Neural crest cell (in vitro differentiated cells): ENCODE results near the gene HS3ST3B1. TPM values are rescaled to one million over a fixed set of nuclear protein-coding genes. Genes with fewer than 3 reads are reported as not detected.

Source experiments
- DNase-seq: peaks from one replicate; pipeline ENCODE4 v3.0.0; 2021; ENCODE audit warnings: low read depth, mixed read lengths, low spot score
- H3K27ac Mint-ChIP-seq: one replicate; pipeline ENCODE4 v1.8.0; 2021; ENCODE audit warnings: mild to moderate bottlenecking, mixed read lengths; ENCODE audit not compliant: unreplicated experiment
- H3K27me3 Mint-ChIP-seq: 2 replicates; pipeline ENCODE4 v1.8.0; 2021; ENCODE audit warnings: low read depth, mild to moderate bottlenecking, mixed read lengths
- H3K36me3 Mint-ChIP-seq: 2 replicates; pipeline ENCODE4 v1.8.0; 2021; ENCODE audit warnings: low read depth, mild to moderate bottlenecking, mixed read lengths
- H3K4me1 Mint-ChIP-seq: 2 replicates; pipeline ENCODE4 v1.8.0; 2021; ENCODE audit warnings: mixed read lengths
- H3K4me3 Mint-ChIP-seq: one replicate; pipeline ENCODE4 v1.8.0; 2021; ENCODE audit warnings: mild to moderate bottlenecking, mixed read lengths
- H3K9me3 Mint-ChIP-seq: 2 replicates; pipeline ENCODE4 v1.8.0; 2021; ENCODE audit warnings: mixed read lengths
- total RNA-seq: library from RNA; stranded (reverse); gene quantifications from 2 replicates; pipeline ENCODE4 v1.2.1, GENCODE V29; 2021
- TF ChIP-seq, protein P1 (sequence below): fragments of 200-600 bp; sonication (generic); conservative IDR thresholded peaks from 2 replicates; pipeline ENCODE4 v1.5.0; 2021; ENCODE audit warnings: antibody characterized with exemption, mild to moderate bottlenecking

The HS3ST3B1 gene
- total RNA-seq, 1 donor from 2014 or later, result 58.3 TPM

DNA sequence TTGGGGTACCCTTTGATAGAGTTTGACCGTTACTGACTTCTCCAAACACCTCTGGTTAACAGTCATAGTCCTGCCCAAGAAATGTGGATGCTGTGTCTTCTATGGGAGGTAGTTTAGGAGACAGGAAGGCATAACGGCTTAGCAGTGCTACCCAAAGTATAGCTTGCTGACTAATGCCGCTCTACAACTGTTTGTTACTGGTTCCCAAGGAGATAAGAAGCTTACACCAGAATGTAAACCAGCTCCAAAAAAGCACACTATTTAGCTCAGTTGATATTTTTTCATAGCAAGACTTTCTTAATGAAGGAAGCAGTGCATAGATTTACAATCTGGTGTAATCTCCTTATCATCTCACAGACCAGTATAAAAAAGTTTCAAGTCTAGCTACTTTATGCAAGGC, 95.7 kb downstream of the HS3ST3B1 start:
- DNase-seq, result no peak

DNA sequence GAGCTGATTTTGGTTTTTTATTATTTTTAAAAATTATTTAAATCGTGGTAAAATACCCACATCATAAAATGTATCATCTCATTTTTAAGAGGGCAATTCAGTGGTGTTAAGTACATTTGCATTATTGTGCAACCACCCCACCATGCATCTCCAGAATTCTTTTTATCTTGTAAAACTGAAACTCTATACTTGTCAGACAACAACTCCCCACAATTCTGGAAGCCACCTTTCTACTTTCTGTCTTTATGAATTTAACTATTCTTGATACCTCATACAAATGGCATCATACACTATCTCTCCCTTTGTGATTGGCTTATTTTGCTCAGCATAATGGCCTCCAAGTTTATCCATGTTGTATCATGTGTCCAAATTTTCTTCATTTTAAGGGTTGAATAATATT, 97.9 kb downstream of the HS3ST3B1 start:
- H3K27me3 Mint-ChIP-seq, result no peaks in the 10 kb centered on the region
- H3K9me3 Mint-ChIP-seq, result peaks cover 4% of the 10 kb centered on the region

More for the DNA sequence above, 95.7 kb downstream of the HS3ST3B1 start:
- no peaks in the 10 kb centered on the region for H3K36me3 Mint-ChIP-seq
- H3K4me1 Mint-ChIP-seq, result no peaks in the 10 kb centered on the region
- TF ChIP-seq, protein P1, sequence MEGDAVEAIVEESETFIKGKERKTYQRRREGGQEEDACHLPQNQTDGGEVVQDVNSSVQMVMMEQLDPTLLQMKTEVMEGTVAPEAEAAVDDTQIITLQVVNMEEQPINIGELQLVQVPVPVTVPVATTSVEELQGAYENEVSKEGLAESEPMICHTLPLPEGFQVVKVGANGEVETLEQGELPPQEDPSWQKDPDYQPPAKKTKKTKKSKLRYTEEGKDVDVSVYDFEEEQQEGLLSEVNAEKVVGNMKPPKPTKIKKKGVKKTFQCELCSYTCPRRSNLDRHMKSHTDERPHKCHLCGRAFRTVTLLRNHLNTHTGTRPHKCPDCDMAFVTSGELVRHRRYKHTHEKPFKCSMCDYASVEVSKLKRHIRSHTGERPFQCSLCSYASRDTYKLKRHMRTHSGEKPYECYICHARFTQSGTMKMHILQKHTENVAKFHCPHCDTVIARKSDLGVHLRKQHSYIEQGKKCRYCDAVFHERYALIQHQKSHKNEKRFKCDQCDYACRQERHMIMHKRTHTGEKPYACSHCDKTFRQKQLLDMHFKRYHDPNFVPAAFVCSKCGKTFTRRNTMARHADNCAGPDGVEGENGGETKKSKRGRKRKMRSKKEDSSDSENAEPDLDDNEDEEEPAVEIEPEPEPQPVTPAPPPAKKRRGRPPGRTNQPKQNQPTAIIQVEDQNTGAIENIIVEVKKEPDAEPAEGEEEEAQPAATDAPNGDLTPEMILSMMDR, result no peak
- no peak overlapping the region for H3K27ac Mint-ChIP-seq
- H3K9me3 Mint-ChIP-seq, result peaks cover 3% of the 10 kb centered on the region
- H3K27me3 Mint-ChIP-seq, result no peaks in the 10 kb centered on the region
- H3K4me3 Mint-ChIP-seq, result no peak overlapping the region

More for the DNA sequence above, 97.9 kb downstream of the HS3ST3B1 start:
- Mint-ChIP-seq H3K4me1 (no peaks in the 10 kb centered on the region), H3K27ac (no peak overlapping the region), H3K36me3 (no peaks in the 10 kb centered on the region), H3K4me3 (no peak overlapping the region)
- no peak for DNase-seq
- TF ChIP-seq, protein P1, result no peak

Other genes starting within 250 kb of the HS3ST3B1 start
- 19.3 and 21.6 TPM in 2 replicates for gene COX10, start 231.6 kb upstream of the HS3ST3B1 start, total RNA-seq
- gene CDRT15, start 64.2 kb upstream of the HS3ST3B1 start, total RNA-seq, result not detected in 2 replicates